Activated naive CD4-positive, alpha-beta T cell treated with anti-CD3 and anti-CD28 coated beads, Interleukin-2, amount 10 ng/mL, durations not matched to agents 7 days and 5 days (primary cell): ENCODE measurements around the gene GNAS.
A peak's percentile ranks its signal among the peaks of the same experiment; 100 is the strongest.

Source experiments
- CTCF ChIA-PET: fragments of 350-600 bp; sonication (Branson Sonifier 250); formaldehyde crosslinking; loops from one replicate; lab custom pipeline; 2021; ENCODE audit warnings: antibody characterized with exemption; lab: Charles Lee
- DNase-seq: peaks from one replicate; pipeline ENCODE4 v3.0.0-alpha.2; 2020
- H3K27ac Mint-ChIP-seq: one replicate; pipeline ENCODE4 v1.8.0; 2021; ENCODE audit warnings: mild to moderate bottlenecking, moderate library complexity, mixed read lengths
- H3K27me3 Mint-ChIP-seq: one replicate; pipeline ENCODE4 v1.8.0; 2021; ENCODE audit warnings: mild to moderate bottlenecking, mixed read lengths
- H3K36me3 Mint-ChIP-seq: one replicate; pipeline ENCODE4 v1.8.0; 2021; ENCODE audit warnings: mixed read lengths
- H3K4me1 Mint-ChIP-seq: one replicate; pipeline ENCODE4 v1.8.0; 2021; ENCODE audit warnings: mixed read lengths
- H3K4me3 Mint-ChIP-seq: one replicate; pipeline ENCODE4 v1.8.0; 2021; ENCODE audit warnings: mild to moderate bottlenecking, moderate library complexity, mixed read lengths
- H3K9me3 Mint-ChIP-seq: one replicate; pipeline ENCODE4 v1.8.0; 2021; ENCODE audit warnings: mixed read lengths

The GNAS gene

DNA sequence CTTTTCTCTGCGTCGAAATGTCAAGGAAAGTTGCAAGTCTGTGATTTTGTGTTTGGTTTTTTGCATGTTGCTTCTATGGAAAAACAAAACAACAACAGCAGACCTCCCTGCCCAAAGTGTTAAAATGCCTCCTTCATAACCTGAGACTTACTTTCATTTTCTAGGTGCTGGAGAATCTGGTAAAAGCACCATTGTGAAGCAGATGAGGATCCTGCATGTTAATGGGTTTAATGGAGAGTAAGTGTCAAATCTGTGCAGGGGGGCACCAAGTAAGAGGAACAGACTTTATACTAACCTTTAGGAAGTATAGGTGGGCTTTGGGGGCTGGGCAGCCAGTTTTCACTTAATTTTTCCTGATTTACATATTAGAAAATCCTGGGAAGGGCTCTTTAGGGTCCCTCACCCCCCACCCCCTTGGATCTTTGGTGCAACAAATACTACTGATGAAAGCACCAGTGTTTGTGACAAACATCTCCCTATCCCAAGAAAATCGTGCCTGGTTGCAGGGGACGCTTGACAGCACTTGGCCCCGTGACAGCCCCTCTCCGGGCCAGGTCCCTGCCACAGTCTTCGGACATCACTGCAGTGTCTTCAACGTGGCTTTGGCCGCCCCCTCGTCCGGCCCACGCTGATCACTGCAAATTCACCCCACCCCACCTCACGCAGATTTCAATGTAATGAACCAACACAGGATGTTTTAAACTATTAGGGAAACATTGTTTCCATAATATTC is 43.1 kb downstream of the GNAS start:
- peaks cover 5% of the 10 kb centered on the region for H3K27me3 Mint-ChIP-seq
- CTCF ChIA-PET: no interaction called here
- H3K36me3 Mint-ChIP-seq: peaks cover 62% of the 10 kb centered on the region
- peak overlapping the region; percentile 80 for H3K4me3 Mint-ChIP-seq
- peaks cover 59% of the 10 kb centered on the region for H3K4me1 Mint-ChIP-seq
- H3K9me3 Mint-ChIP-seq: no peaks in the 10 kb centered on the region
- no peak for DNase-seq
- peak overlapping the region; percentile 83 for H3K27ac Mint-ChIP-seq

DNA sequence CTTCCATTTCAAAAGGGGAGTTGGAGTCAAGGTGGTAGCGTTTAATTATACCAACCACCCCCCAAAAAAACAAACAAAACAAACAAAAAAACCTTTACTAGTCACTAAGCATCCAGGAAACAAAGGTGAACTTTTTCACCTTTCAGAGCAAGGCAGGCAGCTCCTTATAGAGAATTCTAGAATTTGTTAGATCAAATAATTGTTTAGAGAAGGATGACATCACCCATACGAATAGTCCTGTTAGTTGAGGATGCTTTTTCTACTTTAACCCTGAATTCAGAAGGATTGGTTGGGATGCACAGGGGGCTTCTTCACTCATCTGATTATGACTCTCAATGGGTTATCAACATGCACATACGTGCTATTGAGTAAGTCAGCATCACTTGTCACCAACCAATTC is 44.3 kb downstream of the GNAS start:
- CTCF ChIA-PET: interaction anchor here (0.7 to 1.1 kb wide), 2 partner anchors 11 to 27 kb away, joined by 3 read pairs; no protein-coding TSS in a partner anchor
- peaks cover 61% of the 10 kb centered on the region for H3K4me1 Mint-ChIP-seq
- H3K36me3 Mint-ChIP-seq: peaks cover 69% of the 10 kb centered on the region

DNA sequence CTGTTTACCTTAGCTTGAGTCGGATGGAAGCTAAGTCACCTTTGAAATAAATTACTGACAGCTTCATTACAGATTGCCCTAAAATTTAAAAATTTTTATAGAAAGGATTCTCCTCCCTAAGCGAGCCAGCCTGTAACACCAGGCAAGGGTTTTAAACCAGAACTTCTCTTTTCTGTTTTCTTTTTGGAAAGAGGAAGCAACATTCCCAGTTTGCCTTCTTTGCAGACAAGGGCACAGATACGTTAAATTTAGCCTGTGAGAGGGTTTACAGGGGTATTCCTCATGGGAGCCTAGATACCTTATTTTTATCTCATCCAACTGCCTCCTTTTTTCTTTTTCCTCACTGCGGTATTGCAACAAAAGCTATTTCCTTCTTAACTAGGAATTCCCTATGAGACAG is 45.0 kb downstream of the GNAS start:
- no peaks in the 10 kb centered on the region for H3K27me3 Mint-ChIP-seq
- H3K4me1 Mint-ChIP-seq: peaks cover 65% of the 10 kb centered on the region
- no peak for DNase-seq
- H3K9me3 Mint-ChIP-seq: no peaks in the 10 kb centered on the region
- peaks cover 73% of the 10 kb centered on the region for H3K36me3 Mint-ChIP-seq
- CTCF ChIA-PET: interaction anchor here (1.1 kb wide), 1 partner anchor 27 kb away, joined by 3 read pairs; no protein-coding TSS in a partner anchor
- peak overlapping the region; percentile 74 for H3K27ac Mint-ChIP-seq
- H3K4me3 Mint-ChIP-seq: no peak overlapping the region

More for the DNA sequence above, 44.3 kb downstream of the GNAS start:
- no peak overlapping the region for H3K4me3 Mint-ChIP-seq
- peak overlapping the region; percentile 63 for H3K27ac Mint-ChIP-seq
- DNase-seq: no peak
- no peaks in the 10 kb centered on the region for H3K9me3 Mint-ChIP-seq
- peaks cover 4% of the 10 kb centered on the region for H3K27me3 Mint-ChIP-seq

DNA sequence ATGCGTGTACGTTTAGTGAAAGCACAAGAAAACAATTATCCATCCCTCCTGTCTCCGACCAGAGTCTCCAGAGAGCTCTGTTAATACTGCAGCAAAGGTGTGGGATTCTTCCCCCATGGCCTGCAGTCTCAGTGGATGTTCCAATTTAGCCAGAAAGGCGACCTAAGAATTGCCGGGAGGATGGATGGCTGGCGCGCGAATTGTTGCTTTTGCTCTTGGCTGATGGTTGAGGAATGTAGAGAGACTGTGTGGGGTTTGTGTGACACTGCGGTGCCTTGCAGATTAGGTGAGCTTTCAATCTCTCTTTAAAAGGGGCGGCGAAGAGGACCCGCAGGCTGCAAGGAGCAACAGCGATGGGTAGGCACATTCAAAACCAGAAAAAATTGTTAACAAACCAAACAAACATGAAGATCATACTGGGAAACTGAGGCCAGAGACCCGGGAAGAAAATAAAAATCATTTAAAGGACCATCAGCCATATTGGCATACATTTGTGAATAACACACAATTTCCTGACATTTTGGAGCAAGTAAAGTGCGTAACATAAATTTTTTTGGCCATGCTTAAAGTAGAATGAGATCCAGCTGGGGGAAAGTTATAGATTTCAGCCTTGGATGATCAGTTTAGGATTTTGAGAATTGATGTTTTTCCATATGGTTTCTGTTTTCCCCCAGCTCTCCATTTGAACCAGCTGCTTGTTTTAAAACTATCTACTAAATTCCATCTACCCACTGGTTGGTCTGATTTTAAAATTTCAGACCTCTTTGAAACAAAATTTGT is 46.3 kb downstream of the GNAS start:
- Mint-ChIP-seq H3K36me3 (peaks cover 74% of the 10 kb centered on the region), H3K27me3 (no peaks in the 10 kb centered on the region), H3K4me3 (no peak overlapping the region), H3K9me3 (no peaks in the 10 kb centered on the region), H3K4me1 (peaks cover 67% of the 10 kb centered on the region), H3K27ac (no peak overlapping the region)
- CTCF ChIA-PET: no interaction called here
- no peak for DNase-seq

DNA sequence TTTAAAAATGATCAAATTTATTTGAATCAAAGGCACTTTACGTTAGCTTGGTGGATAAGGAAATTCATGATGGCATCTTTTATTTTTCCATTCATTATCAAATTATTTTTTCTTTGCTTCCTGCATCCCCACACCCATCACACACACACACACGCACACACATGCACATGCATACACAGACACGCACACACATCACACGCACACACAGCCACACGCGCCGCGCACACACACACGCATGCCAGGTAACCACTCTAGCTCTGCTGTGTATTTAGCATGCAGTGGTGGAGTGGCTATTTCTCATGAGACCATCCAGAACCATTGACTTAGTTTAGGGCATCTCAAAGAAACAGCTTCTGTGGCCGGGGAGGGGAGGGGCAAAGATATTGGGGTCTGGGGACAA is 47.0 kb downstream of the GNAS start:
- H3K4me1 Mint-ChIP-seq: peaks cover 62% of the 10 kb centered on the region

DNA sequence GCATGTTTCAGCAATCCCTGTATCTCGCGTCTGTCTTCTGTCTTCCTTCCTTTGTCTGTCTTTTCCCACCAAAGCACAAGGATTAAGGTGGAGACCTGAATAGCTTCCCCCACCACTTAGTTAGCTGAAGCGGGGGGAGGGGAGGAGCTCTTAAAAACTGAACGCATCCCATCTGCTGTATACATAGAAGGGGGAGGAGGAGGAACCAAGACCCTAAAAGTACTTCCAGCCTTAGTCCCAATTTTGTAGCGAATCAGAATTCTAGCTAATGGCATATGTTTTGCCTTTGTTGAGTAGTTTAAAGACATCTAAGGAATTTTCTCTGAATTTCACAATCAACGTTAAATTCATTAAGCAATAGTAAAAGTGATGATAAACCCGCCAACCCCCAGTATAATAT is 47.9 kb downstream of the GNAS start:
- Mint-ChIP-seq H3K9me3 (no peaks in the 10 kb centered on the region), H3K4me3 (no peak overlapping the region), H3K27me3 (no peaks in the 10 kb centered on the region), H3K36me3 (peaks cover 75% of the 10 kb centered on the region), H3K4me1 (peaks cover 60% of the 10 kb centered on the region), H3K27ac (no peak overlapping the region)
- DNase-seq: no peak
- CTCF ChIA-PET: interaction anchor here (1.4 kb wide), 1 partner anchor 556 kb away, joined by 4 read pairs; no protein-coding TSS in a partner anchor

More for the DNA sequence above, 47.0 kb downstream of the GNAS start:
- DNase-seq: no peak
- Mint-ChIP-seq H3K27me3 (no peaks in the 10 kb centered on the region), H3K36me3 (peaks cover 74% of the 10 kb centered on the region), H3K9me3 (no peaks in the 10 kb centered on the region), H3K27ac (no peak overlapping the region), H3K4me3 (no peak overlapping the region)
- CTCF ChIA-PET: no interaction called here

DNA sequence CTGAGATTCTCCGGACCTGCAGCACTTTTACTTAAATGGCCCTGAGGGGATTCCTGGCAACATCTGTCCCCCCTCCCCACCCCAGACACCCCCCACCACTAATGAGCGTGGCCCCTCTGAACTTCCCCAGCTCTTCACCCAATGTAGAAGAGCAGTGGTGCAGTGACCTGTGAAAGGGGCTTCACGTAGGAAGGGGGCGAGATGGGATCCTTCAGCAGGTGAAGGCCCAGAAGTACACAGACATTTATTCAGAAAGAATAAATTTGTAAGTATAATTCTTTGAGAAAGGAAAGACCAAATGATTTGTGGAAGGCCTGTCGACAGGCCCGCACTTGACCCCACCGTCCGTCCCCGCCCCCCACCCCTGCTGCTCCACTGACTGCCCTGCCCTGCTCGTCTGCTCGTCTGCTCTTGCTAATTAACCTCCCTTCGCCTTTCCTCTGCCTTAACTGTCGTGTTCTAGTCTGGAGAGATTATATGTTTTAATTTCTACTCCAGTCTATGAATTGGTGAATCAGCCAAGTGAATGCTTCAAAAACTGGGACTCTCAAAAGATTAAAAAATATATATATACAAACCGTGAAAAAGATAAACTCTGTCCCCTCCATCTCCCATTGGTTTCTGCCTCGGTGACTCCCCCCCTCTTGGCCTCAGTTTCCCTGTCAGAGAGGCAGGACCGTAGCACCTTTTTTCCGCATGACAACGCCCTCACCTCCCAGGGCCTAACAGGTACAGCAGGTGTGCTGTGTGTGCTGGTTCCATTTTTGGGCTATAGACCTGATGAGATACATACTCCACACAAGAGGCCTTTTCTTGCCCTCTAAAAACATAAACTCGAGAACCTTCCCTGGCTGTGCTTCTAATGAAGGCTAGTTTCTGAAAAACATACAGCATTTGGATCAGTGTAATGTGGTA is 49.2 kb downstream of the GNAS start:
- Mint-ChIP-seq H3K9me3 (no peaks in the 10 kb centered on the region), H3K4me1 (peaks cover 58% of the 10 kb centered on the region), H3K36me3 (peaks cover 73% of the 10 kb centered on the region), H3K4me3 (no peak overlapping the region), H3K27me3 (no peaks in the 10 kb centered on the region), H3K27ac (no peak overlapping the region)
- CTCF ChIA-PET: interaction anchor here (1.4 kb wide), 1 partner anchor 554 kb away, joined by 4 read pairs; no protein-coding TSS in a partner anchor
- DNase-seq: no peak

DNA sequence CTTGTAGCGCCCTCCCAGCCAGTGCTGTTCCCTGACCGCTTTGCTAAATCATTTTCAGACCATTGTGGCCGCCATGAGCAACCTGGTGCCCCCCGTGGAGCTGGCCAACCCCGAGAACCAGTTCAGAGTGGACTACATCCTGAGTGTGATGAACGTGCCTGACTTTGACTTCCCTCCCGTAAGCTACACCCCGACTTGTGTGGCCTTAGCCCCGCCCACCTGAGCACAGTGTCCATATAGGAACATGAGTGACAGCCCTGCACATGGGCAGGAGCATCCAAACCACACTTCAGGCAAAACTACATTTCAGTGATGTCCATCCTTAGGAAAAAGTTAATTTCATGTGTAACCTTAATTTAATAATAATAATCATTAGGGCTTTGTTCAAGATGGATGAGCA is 51.1 kb downstream of the GNAS start:
- no peak overlapping the region for H3K4me3 Mint-ChIP-seq
- no peaks in the 10 kb centered on the region for H3K9me3 Mint-ChIP-seq
- DNase-seq: no peak
- no peak overlapping the region for H3K27ac Mint-ChIP-seq
- CTCF ChIA-PET: no interaction called here
- H3K36me3 Mint-ChIP-seq: peaks cover 75% of the 10 kb centered on the region
- H3K27me3 Mint-ChIP-seq: no peaks in the 10 kb centered on the region
- H3K4me1 Mint-ChIP-seq: peaks cover 62% of the 10 kb centered on the region

DNA sequence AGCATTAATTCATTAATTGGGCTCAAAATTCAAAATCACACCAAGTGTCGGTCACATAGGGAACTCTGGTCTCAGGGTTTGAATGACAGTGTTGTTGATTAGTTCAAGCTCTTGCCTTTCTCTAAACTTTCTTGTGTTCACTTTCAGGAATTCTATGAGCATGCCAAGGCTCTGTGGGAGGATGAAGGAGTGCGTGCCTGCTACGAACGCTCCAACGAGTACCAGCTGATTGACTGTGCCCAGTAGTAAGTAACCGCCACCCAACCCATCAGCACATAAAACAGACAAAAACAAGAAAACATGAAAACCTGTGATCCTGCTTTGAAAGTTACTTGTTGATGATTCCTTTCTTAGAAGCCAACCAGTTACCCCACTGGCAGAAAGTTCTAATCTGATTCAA is 52.7 kb downstream of the GNAS start:
- Mint-ChIP-seq H3K27me3 (no peaks in the 10 kb centered on the region), H3K4me3 (no peak overlapping the region), H3K27ac (no peak overlapping the region), H3K36me3 (peaks cover 78% of the 10 kb centered on the region), H3K4me1 (peaks cover 68% of the 10 kb centered on the region), H3K9me3 (no peaks in the 10 kb centered on the region)
- DNase-seq: no peak
- CTCF ChIA-PET: no interaction called here

DNA sequence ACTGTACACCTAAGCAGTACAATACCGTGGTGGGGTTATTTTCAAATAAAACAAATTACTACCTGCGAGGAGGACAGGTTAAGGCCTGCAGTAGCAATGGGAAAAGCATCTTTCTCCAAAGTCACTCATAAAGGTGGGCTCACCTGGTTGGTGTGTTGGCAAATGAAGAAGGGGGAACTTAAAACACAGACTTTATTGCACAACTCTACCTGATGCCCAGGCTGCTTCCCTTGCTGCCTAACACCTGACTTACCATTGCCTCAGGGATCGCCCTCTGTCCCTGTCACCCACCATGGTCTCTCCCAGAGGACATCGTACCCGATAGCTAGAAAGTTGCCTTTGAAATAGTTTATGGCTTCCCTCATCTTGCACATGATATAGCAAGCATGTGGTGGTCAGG is 53.6 kb downstream of the GNAS start:
- H3K9me3 Mint-ChIP-seq: no peaks in the 10 kb centered on the region
- no peak for DNase-seq
- H3K36me3 Mint-ChIP-seq: peaks cover 78% of the 10 kb centered on the region
- H3K4me3 Mint-ChIP-seq: no peak overlapping the region
- H3K27me3 Mint-ChIP-seq: no peaks in the 10 kb centered on the region
- H3K27ac Mint-ChIP-seq: no peak overlapping the region
- H3K4me1 Mint-ChIP-seq: peaks cover 74% of the 10 kb centered on the region
- CTCF ChIA-PET: no interaction called here

DNA sequence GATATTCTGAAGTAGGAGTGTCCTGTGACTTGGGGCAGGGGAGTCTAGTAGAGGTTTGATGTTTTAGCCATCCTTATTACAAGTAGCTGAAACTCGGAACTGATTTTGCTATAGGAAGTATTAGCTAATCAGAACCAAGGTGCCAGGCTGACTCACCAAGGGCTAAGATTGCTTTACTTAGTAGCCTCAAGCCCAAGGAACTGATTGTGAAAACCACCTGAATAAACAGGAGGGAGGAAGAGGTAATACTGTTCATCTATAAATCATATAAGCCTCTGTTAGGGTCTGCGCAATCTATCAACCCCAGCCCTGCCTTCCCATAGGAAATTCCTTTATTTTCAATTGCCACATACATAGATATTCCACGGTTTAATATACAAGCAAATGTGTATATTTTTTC is 54.4 kb downstream of the GNAS start:
- Mint-ChIP-seq H3K4me1 (peaks cover 80% of the 10 kb centered on the region), H3K27me3 (no peaks in the 10 kb centered on the region), H3K9me3 (no peaks in the 10 kb centered on the region), H3K36me3 (peaks cover 83% of the 10 kb centered on the region), H3K27ac (peak overlapping the region; percentile 88), H3K4me3 (peak overlapping the region; percentile 44)
- CTCF ChIA-PET: interaction anchor here (0.9 to 1.4 kb wide), 2 partner anchors 55 to 497 kb away, joined by 3 read pairs; partner anchors contain the start of gene GNAS
- no peak for DNase-seq

DNA sequence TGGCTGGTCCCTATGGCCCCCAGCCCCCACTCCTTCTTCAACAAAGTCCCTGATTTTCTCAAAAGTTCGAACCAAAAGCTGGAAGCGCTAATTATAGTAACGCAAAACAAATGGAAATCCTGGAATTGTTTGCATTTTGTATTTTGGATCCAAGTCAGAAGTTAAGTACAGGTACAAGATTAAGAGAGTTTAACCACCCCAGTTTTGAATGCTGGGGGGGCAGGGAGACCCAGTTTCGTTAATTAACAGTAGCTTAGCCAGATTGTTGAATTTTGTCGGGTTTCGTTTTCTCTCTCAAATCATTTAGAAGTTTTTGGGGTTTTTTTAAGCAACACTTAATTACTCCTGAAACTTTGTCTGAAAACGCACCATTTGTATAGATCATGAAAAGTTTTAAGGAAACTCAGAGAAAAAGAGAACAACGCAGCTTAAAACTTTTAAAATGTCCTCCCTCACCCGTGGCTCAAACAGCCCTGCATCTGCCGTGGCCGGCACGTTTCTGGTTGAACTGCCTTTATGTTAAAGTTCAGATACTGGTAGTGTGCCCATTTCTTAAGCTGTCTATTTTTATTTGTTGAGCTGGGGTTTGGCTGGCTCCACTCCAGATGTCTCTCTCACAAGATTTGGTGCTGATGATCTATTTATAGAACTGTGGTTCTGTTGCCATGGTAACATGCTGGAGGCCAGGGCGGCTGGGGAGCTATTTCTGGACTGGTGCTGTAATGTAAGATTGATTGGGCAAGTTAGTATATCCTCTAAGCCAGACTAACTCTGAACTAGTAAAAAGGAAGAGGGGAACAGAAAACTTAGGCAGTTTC is 55.0 kb downstream of the GNAS start:
- no peaks in the 10 kb centered on the region for H3K27me3 Mint-ChIP-seq

DNA sequence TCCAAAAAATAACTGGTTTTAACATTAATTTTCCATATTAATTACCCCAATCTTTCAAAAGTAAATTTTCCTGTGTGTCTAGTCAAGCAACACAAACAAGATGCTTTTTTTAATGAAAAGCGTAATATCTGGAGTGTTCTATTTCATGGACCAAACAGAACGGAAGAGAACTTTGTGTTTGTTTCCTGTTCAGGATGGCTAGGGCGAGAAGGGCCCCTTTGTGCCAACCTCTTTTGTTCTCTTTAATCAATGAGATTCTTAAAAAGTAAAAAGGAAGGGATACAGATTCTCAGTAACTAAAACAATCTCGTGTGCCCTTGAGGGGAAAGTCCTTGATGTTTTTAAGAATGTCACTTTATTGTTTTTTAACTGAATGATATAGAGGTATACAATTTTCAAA is 55.7 kb downstream of the GNAS start:
- Mint-ChIP-seq H3K9me3 (no peaks in the 10 kb centered on the region), H3K4me3 (peak overlapping the region; percentile 70), H3K4me1 (peaks cover 80% of the 10 kb centered on the region), H3K36me3 (peaks cover 81% of the 10 kb centered on the region), H3K27ac (peak overlapping the region; percentile 88), H3K27me3 (no peaks in the 10 kb centered on the region)
- no peak for DNase-seq
- CTCF ChIA-PET: interaction anchor here (1.4 kb wide), 1 partner anchor 56 kb away, joined by 3 read pairs; the partner anchor contains the start of gene GNAS

More for the DNA sequence above, 55.0 kb downstream of the GNAS start:
- Mint-ChIP-seq H3K4me1 (peaks cover 82% of the 10 kb centered on the region), H3K36me3 (peaks cover 84% of the 10 kb centered on the region), H3K27ac (peak overlapping the region; percentile 88), H3K9me3 (no peaks in the 10 kb centered on the region), H3K4me3 (peak overlapping the region; percentile 70)
- CTCF ChIA-PET: interaction anchor here (0.9 to 1.4 kb wide), 2 partner anchors 55 to 497 kb away, joined by 3 read pairs; partner anchors contain the start of gene GNAS
- DNase-seq: peak; percentile 70
